ENCODE results near the gene KIAA1210.

KIAA1210 gene

DNA sequence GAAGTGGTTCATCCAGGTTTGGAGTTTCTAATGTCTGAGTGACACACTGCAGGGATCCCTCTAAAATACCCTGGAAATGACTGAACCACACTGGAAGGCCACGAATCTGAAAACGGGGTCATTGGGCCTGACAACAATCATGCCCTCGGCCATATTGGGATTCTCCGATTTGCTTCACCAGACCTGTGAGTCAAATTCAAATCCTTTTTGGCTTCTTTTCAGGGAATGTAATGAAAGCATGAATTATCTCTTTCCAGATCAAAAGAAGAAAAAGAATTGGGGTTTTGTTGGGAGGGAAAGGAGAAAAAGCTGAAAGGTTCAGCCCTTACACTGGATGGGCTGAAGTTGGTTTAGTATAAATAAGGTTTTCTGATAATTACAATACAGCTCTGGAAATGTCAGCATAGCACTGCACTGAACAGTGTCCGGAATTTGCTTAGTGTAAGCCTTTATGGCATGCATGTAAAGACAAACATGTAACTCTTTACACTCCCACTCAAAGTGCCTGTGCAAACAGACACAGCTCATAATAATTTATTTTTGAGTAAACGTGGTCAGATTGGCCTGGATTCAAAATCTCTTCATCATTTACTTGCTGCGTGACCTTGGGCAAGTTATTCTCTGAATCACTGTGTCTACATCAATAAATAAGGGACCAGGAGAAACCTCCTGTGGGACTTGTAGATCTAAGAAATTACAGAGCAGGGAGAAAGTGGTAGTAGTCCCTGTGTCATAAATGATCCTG is 33.4 kb downstream of the KIAA1210 start:
- Histone ChIP-seq H3K27me3 (ENCODE audit: control insufficient read depth, low read length) (no peaks in the 10 kb centered on the region), H3K36me3 (ENCODE audit: control insufficient read depth, low read length) (no peaks in the 10 kb centered on the region)

DNA sequence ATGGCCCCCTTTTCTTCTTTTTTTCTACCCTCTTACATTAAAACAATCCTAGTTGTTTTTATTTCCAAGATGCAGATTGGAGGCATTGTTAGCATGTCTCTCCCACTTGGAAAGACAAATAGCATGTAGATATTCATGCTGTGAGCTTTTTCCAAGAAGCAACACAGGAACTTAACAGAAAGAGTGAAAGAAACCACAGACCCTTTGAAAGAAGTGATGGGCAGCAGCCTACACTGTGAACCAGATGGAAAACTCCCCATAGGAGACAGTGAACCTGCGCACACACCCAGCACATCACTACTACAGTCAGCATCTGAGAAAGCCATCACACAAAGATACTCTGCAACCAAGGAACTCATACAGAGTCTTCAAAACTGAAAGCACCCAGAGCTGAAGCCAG is 37.0 kb downstream of the KIAA1210 start:
- Histone ChIP-seq H3K4me1 (ENCODE audit: control insufficient read depth, low read length) (no peaks in the 10 kb centered on the region), H3K79me2 (ENCODE audit: control insufficient read depth, low read length) (no peaks in the 10 kb centered on the region), H3K9me3 (ENCODE audit: control insufficient read depth, insufficient read depth, low read length) (no peaks in the 10 kb centered on the region), H3K27me3 (ENCODE audit: control insufficient read depth, low read length) (no peaks in the 10 kb centered on the region), H3K27ac (ENCODE audit: low read depth, low read length) (no peak overlapping the region), H3K4me3 (ENCODE audit: low read length) (no peak overlapping the region), H4K20me1 (ENCODE audit: control insufficient read depth, insufficient read depth, low read depth, low read length) (no peaks in the 10 kb centered on the region), H3K36me3 (ENCODE audit: control insufficient read depth, low read length) (no peaks in the 10 kb centered on the region), H3K4me2 (ENCODE audit: low read length) (no peak overlapping the region), H3K9me2 (replicated peaks; ENCODE audit: control insufficient read depth, low read length) (no peaks in the 10 kb centered on the region), H3F3A (ENCODE audit: control insufficient read depth, insufficient read depth) (no peaks in the 10 kb centered on the region)
- TF ChIP-seq, protein P1, sequence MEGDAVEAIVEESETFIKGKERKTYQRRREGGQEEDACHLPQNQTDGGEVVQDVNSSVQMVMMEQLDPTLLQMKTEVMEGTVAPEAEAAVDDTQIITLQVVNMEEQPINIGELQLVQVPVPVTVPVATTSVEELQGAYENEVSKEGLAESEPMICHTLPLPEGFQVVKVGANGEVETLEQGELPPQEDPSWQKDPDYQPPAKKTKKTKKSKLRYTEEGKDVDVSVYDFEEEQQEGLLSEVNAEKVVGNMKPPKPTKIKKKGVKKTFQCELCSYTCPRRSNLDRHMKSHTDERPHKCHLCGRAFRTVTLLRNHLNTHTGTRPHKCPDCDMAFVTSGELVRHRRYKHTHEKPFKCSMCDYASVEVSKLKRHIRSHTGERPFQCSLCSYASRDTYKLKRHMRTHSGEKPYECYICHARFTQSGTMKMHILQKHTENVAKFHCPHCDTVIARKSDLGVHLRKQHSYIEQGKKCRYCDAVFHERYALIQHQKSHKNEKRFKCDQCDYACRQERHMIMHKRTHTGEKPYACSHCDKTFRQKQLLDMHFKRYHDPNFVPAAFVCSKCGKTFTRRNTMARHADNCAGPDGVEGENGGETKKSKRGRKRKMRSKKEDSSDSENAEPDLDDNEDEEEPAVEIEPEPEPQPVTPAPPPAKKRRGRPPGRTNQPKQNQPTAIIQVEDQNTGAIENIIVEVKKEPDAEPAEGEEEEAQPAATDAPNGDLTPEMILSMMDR (IDR thresholded peaks at IDR 0.05; ENCODE audit: low read depth, low read length, poor library complexity, severe bottlenecking): no peak
- TF ChIP-seq EZH2phosphoT487 (IDR thresholded peaks at IDR 0.05; ENCODE audit: borderline replicate concordance, low read length): no peak

More for the DNA sequence above, 33.4 kb downstream of the KIAA1210 start:
- H3K79me2 ChIP-seq (ENCODE audit: control insufficient read depth, low read length): no peaks in the 10 kb centered on the region
- no peaks in the 10 kb centered on the region for H3K4me1 ChIP-seq (ENCODE audit: control insufficient read depth, low read length)
- H3K9me2 ChIP-seq (replicated peaks; ENCODE audit: control insufficient read depth, low read length): no peaks in the 10 kb centered on the region
- H4K20me1 ChIP-seq (ENCODE audit: control insufficient read depth, insufficient read depth, low read depth, low read length): no peaks in the 10 kb centered on the region
- no peak overlapping the region for H3K27ac ChIP-seq (ENCODE audit: low read depth, low read length)
- H3K4me3 ChIP-seq (ENCODE audit: low read length): no peak overlapping the region
- H3K9me3 ChIP-seq (ENCODE audit: control insufficient read depth, insufficient read depth, low read length): no peaks in the 10 kb centered on the region
- H3K4me2 ChIP-seq (ENCODE audit: low read length): no peak overlapping the region
- TF ChIP-seq, protein P1 (IDR thresholded peaks at IDR 0.05; ENCODE audit: low read depth, low read length, poor library complexity, severe bottlenecking): no peak
- no peak for TF ChIP-seq EZH2phosphoT487 (IDR thresholded peaks at IDR 0.05; ENCODE audit: borderline replicate concordance, low read length)
- no peaks in the 10 kb centered on the region for H3F3A ChIP-seq (ENCODE audit: control insufficient read depth, insufficient read depth)

DNA sequence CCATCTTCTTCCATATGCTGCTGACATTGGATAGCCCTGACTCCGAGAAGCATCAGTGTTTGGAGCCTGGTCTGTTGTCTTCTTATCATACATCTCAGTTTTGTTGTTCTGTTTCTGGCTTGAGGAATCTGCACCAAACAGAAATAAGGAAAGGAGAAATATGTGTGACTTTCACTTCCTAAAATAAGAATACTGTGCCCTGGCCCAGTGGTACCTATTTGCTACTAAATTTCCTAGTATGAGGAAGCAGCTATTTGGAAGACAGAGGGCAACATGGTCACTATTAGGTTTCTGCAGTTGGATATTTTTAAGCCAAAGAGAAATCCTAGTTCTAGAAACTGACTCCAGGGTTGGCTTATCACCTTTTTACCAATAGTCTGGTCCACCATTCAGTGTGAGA is 38.0 kb downstream of the KIAA1210 start:
- H4K20me1 ChIP-seq (ENCODE audit: control insufficient read depth, insufficient read depth, low read depth, low read length): no peaks in the 10 kb centered on the region
- H3K9me3 ChIP-seq (ENCODE audit: control insufficient read depth, insufficient read depth, low read length): no peaks in the 10 kb centered on the region
- H3K4me1 ChIP-seq (ENCODE audit: control insufficient read depth, low read length): no peaks in the 10 kb centered on the region
- TF ChIP-seq, protein P1 (IDR thresholded peaks at IDR 0.05; ENCODE audit: low read depth, low read length, poor library complexity, severe bottlenecking): no peak
- no peak for TF ChIP-seq EZH2phosphoT487 (IDR thresholded peaks at IDR 0.05; ENCODE audit: borderline replicate concordance, low read length)
- H3K79me2 ChIP-seq (ENCODE audit: control insufficient read depth, low read length): no peaks in the 10 kb centered on the region
- no peak overlapping the region for H3K4me3 ChIP-seq (ENCODE audit: low read length)
- H3K4me2 ChIP-seq (ENCODE audit: low read length): no peak overlapping the region
- H3K27ac ChIP-seq (ENCODE audit: low read depth, low read length): no peak overlapping the region
- no peaks in the 10 kb centered on the region for H3K9me2 ChIP-seq (replicated peaks; ENCODE audit: control insufficient read depth, low read length)
- H3K27me3 ChIP-seq (ENCODE audit: control insufficient read depth, low read length): no peaks in the 10 kb centered on the region
- no peaks in the 10 kb centered on the region for H3F3A ChIP-seq (ENCODE audit: control insufficient read depth, insufficient read depth)
- no peaks in the 10 kb centered on the region for H3K36me3 ChIP-seq (ENCODE audit: control insufficient read depth, low read length)

Measured in DOHH2 (cell line).